ENCODE results near the gene SORCS1.

Gene SORCS1

DNA sequence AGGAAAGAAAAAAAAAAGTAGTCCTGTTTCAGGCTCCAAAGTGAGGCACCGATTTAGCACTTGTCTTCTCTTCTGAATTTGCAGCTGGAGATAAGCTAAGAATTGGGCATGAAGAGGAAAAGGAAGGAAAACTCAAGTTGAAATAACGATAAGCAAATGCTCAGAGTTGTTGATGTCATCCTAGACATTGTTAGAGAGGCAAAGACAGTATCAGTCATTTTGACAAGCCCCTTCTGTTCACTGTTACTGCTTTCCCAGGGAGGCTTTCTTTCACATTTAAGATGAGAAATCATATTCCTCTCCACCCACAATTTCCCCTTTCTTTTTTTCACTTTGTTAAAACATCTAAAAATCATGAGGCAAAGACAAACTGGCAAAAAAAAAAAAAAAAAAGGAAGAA lies 41.8 kb downstream of the SORCS1 start:
- TF ChIP-seq, protein P1, sequence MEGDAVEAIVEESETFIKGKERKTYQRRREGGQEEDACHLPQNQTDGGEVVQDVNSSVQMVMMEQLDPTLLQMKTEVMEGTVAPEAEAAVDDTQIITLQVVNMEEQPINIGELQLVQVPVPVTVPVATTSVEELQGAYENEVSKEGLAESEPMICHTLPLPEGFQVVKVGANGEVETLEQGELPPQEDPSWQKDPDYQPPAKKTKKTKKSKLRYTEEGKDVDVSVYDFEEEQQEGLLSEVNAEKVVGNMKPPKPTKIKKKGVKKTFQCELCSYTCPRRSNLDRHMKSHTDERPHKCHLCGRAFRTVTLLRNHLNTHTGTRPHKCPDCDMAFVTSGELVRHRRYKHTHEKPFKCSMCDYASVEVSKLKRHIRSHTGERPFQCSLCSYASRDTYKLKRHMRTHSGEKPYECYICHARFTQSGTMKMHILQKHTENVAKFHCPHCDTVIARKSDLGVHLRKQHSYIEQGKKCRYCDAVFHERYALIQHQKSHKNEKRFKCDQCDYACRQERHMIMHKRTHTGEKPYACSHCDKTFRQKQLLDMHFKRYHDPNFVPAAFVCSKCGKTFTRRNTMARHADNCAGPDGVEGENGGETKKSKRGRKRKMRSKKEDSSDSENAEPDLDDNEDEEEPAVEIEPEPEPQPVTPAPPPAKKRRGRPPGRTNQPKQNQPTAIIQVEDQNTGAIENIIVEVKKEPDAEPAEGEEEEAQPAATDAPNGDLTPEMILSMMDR (IDR thresholded peaks at IDR 0.05; ENCODE audit: low read depth, low read length), result no peak
- no peak for DNase-seq (ENCODE audit: low read depth in 2 of 2)
- H3K4me3 ChIP-seq (replicated peaks in 1 of 2; ENCODE audit: low read depth in 2 of 2, low read length in 2 of 2), result no peak overlapping the region

GRCh38 chr10:107118866-107119265 lies 45.6 kb downstream of the SORCS1 start:
- no peak for DNase-seq (ENCODE audit: low read depth in 2 of 2)
- no peak overlapping the region for H3K4me3 ChIP-seq (replicated peaks in 1 of 2; ENCODE audit: low read depth in 2 of 2, low read length in 2 of 2)
- TF ChIP-seq, protein P1 (IDR thresholded peaks at IDR 0.05; ENCODE audit: low read depth, low read length), result no peak

- no peak for DNase-seq (ENCODE audit: low read depth in 2 of 2)
- TF ChIP-seq, protein P1 (IDR thresholded peaks at IDR 0.05; ENCODE audit: low read depth, low read length), result no peak
- H3K4me3 ChIP-seq (replicated peaks in 1 of 2; ENCODE audit: low read depth in 2 of 2, low read length in 2 of 2), result no peak overlapping the region
Measured at GRCh38 chr10:107104026-107104652, 60.4 kb downstream of the SORCS1 start.

DNA sequence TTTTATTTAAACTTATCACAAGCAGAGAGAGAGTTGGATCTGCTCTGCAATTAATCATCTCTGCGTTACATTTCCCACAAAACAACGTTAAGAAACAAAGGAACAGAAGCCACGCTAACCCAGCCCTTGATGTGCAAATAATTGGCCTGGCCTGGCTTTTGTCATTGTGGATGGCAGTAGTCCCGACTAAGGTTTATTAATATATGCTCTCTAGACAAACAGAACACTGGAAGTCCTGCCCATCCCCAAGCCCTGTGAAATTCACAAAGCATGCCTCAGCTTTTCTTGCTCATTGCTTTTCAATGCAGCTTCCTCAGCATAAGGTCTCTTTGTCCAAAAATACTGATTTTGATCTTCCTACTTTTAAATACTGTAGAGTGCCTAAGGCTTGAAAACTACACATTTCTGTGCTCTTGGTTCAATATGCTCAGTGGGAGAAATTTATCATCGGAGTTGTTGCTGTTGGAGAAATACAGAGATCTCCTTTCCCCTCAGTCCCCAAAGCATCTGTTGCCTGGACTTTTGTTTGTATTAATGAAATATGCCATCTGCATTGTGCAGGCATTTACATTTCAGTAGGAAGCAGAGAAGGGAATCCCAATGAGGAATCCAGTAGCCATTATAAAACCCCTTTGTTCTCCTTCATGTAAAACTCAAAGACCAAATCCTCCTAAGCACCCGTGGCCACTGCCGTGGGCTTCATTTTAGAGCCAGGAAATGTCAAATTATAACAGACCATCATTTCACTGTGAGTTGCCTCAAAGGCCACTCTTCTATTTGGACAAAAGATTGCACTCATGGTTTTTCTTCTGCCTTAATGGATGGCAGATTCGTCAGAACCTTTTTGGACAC lies 61.1 kb downstream of the SORCS1 start:
- DNase-seq (ENCODE audit: low read depth in 2 of 2), result no peak
- TF ChIP-seq, protein P1 (IDR thresholded peaks at IDR 0.05; ENCODE audit: low read depth, low read length), result no peak
- no peak overlapping the region for H3K4me3 ChIP-seq (replicated peaks in 1 of 2; ENCODE audit: low read depth in 2 of 2, low read length in 2 of 2)

DNA sequence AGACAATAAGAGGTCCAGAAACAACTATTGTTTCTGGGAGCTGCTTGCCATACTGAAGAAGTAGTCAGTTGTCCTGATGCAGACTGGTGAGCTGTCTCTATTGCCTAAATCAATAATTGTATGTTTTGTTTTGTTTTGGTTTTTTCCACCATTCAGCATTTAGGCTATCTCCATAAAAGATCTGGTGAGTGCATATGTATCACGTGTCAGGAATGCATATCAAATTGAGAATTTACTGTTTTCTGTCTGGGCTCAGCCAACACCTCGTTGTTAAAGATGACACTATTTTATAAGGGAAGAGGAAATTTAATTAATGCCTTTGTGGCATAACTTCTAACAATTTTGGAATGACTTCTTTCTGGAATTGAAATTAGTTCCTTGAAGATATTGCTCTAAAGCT lies 66.2 kb downstream of the SORCS1 start:
- DNase-seq (ENCODE audit: low read depth in 2 of 2), result no peak
- no peak overlapping the region for H3K4me3 ChIP-seq (replicated peaks in 1 of 2; ENCODE audit: low read depth in 2 of 2, low read length in 2 of 2)
- TF ChIP-seq, protein P1 (IDR thresholded peaks at IDR 0.05; ENCODE audit: low read depth, low read length), result no peak

DNA sequence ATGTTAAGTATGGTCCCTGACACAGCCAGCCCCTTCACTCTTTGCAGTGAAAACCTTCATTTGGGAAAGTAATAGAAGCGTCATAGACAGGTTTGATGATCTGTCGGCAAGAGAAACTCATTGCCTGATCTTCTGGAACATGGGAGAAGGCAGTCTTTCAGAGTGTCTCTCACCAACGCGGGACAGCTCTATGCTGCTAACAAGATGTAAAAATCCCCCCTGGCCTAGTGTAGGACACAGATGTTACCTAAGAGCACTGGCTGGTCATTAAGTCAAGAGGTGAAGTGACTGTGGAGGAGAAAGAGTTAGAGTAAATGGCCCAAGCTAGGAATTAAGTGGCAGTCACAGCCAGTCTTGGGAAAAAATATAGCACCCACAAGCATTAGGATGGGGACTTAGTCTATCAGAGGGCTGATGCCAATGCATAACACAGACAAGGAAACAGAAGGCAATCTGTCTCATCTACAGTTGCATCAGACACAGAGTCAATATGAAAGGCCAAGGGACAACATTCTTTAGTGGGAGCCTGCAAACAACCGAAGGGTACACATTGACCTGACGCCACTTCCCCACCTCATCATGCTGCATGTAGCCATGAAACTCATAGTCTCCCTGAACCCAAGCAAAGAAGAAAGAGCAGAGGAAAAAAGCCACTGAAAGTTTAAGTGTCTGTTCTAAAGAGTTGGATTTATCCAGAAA lies 69.5 kb downstream of the SORCS1 start:
- no peak for DNase-seq (ENCODE audit: low read depth in 2 of 2)
- no peak overlapping the region for H3K4me3 ChIP-seq (replicated peaks in 1 of 2; ENCODE audit: low read depth in 2 of 2, low read length in 2 of 2)
- TF ChIP-seq, protein P1 (IDR thresholded peaks at IDR 0.05; ENCODE audit: low read depth, low read length), result no peak
